Stimulated activated CD4-positive, alpha-beta T cell treated with anti-CD3 and anti-CD28 coated beads, TNF-alpha, amount 100 ng/mL, for 4 hours (primary cell): ENCODE data around the gene CNGA3.

ENCODE experiments used
- DNase-seq, 3 experiments: peaks; one replicate each; pipeline ENCODE4 v3.0.0-alpha.2; 2020; ENCODE audit warnings: low read depth in 3 of 3

CNGA3 gene

GRCh38 chr2:98377544-98377943, 31.3 kb downstream of the CNGA3 start:
- no peak for DNase-seq

- DNase-seq, result no peak
Observed at GRCh38 chr2:98378196-98378595, 31.9 kb downstream of the CNGA3 start.

- no peak for DNase-seq
Observed at GRCh38 chr2:98378901-98379300, 32.6 kb downstream of the CNGA3 start.

DNA sequence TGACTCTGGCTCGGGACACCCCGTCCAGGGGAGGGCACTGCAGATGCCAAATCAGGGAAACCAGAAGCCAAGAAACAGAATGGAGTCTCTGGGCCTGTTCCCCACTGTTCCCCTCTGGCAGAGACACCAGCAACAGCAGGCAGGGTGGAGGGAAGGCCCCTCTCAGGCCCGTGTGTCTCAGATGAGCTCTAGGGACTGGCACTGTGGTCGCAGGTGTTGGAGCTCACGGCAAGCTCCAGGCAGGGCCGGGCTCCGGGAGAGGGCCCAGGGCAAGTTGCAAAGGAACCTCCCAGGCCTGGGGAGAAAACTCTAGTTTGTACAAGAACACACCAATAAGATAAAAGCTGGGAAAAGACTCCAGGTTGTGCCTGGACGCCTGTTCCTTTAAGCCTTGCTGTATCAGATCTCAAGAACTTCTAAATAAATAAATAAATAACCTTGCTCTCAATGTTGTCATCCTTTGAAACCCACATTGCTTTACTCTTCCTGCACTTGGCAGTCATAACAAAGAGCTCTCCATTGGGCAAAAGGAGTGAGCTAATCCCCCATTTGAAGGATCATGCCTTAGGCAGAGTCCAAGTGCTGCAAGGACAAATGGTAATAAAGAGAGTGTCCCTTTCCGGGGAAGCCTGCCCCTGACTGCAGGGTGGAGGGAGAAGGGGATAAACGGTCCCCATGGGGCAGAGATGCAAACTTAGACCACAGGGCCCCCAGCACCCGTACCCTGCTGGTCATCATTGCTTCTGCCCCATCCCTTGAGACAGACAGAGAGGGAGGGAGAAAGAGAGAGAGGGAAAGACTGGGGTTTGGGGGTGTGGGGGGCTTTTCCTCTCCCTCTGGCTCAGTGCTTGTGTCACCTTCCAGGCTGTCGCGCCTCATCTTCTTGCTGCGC, 33.3 kb downstream of the CNGA3 start:
- DNase-seq, result no peak

DNA sequence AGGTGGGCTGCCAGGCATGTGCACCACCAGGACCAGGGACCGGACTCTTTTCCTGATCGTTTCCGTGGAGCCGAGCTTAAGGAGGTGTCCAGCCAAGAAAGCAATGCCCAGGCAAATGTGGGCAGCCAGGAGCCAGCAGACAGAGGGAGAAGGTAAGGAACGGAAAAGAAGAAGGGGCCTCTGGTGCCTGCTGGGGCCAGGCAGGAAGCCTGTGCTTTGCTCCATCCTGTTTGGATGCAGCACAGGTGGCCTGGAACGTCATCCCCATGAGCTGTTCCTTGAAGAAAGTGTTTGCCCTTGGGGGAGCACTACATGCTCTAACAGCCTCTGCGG, 33.9 kb downstream of the CNGA3 start:
- DNase-seq, result no peak

GRCh38 chr2:98381494-98381893, 35.2 kb downstream of the CNGA3 start:
- DNase-seq, result no peak

GRCh38 chr2:98382086-98382485, 35.8 kb downstream of the CNGA3 start:
- no peak for DNase-seq

DNA sequence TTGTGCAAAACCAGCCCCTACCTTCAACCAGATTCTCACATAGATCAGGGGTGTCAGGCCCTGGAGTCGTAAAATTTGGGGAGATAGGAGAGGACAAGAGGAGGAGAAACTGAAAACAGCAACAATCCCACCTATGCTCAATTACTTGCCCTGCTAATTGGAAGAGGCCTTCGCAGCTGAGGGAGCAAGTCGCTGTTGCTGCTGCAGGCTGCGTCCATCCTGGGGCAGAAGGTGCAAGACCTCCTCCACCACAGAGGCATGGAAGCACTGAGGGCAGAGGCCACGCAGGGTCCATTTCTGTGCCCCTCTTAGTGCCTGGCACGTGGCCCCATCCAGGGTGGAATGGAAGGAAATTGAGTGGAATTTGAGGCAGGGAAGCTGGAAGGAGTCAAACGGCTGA, 36.5 kb downstream of the CNGA3 start:
- DNase-seq, result no peak

DNA sequence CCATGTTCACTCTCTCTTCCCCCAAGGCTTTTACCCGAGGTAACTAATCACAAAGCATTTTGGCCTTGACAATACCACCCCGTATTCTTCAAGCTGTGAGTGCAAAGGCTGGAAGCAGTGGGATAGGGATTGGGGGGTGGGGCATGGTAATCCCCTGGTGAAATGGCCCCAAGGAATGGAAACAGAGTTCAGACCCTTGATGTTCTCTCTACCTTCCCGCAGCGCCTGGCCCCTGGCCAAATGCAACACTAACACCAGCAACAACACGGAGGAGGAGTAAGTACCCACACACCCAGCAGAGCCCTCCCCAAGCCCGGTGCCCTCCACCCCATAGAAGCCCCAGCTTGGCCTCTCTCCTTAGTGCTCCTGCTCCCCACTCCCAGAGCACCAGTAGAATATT, 36.9 kb downstream of the CNGA3 start:
- no peak for DNase-seq

GRCh38 chr2:98385050-98385699, 38.9 kb downstream of the CNGA3 start:
- peak; percentile 39 to 47 (median 40) for DNase-seq

DNA sequence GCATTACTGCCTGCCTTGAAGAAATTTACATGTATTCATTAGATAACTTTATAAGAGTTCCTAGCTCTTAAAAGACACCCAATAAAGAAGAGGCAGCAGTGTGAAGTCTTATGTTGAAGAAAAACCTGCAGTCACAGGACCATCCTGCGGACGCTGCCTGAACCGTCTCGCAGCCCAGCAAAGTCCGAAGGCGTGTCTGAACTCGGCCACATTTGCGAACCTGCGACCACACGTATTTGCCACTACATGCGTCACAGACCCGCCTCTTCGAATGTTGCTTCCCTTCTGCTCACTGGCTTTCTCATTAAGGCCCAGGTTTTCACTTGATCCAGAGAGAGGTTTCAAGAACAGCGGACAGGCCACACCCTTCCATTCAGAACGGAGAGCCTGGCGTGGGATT, 41.2 kb downstream of the CNGA3 start:
- no peak for DNase-seq

- no peak for DNase-seq
Observed at GRCh38 chr2:98388081-98388480, 41.8 kb downstream of the CNGA3 start.

DNA sequence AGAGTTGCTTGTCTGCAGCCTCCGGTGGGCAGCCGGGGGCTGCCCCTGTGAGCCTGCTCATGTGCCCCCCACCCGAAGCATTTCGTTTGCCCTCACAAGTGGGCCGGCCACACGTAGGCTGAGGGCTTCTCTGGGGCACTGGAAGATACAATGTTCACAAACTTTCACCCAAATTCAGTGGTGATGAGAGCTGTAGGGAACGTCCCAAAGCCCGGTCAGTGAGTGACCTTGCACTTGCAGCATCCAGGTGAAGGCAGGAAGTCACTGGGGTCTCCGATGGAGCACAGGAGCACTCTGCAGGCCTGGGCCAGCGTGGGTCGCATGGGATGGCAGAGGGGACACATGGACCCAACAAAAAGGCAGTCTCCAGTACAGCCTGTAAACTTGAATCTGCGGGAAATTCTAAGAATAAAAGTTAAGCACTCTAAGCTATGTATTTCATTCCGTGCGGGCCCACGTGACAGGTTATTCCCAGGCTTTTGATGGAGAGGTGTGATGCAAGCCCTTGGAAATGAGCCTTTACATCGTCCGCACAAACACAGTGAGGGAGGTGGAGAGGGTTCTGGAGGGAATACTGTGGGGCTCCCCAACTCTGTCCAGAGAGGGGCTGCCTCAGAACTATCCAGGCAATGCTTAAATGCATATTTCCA, 42.5 kb downstream of the CNGA3 start:
- no peak for DNase-seq

- no peak for DNase-seq
Observed at GRCh38 chr2:98389251-98389605, 43.0 kb downstream of the CNGA3 start.

GRCh38 chr2:98390571-98391476, 44.6 kb downstream of the CNGA3 start:
- no peak for DNase-seq

DNA sequence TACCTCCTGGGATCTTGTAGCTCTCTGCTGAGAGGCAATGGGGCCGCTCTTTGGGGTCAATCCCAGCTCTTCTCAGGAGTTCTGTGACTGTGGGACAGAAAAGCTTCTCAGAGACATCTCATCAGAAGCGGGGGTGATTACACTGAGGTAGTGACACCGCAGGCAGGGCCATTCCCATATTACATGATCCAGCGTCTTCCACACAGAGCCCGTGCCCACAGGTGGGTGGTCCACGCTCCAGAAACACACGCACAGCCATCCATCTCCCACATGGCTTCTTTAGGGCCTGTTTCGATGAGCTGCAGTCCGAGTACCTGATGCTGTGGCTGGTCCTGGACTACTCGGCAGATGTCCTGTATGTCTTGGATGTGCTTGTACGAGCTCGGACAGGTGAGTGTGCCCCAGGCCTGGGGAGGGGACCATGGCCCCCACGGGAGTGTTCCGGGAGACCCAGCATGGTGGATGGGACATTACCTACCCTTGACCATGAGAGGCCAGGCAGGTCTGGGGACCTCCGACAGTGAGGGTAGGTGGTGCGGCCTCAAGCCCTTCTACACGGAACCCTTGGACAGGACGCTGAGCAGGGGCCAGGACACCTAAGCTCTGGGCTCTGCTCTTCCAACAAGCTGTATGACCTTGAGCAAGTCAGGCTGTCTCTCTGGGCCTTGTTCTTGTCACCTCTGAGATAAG, 45.5 kb downstream of the CNGA3 start:
- DNase-seq, result no peak

- no peak for DNase-seq
Observed at GRCh38 chr2:98393354-98393753, 47.1 kb downstream of the CNGA3 start.

- no peak for DNase-seq
Observed at GRCh38 chr2:98394595-98395153, 48.4 kb downstream of the CNGA3 start.

DNA sequence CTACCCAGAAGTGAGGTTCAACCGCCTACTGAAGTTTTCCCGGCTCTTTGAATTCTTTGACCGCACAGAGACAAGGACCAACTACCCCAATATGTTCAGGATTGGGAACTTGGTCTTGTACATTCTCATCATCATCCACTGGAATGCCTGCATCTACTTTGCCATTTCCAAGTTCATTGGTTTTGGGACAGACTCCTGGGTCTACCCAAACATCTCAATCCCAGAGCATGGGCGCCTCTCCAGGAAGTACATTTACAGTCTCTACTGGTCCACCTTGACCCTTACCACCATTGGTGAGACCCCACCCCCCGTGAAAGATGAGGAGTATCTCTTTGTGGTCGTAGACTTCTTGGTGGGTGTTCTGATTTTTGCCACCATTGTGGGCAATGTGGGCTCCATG, 49.7 kb downstream of the CNGA3 start:
- DNase-seq, result no peak

DNA sequence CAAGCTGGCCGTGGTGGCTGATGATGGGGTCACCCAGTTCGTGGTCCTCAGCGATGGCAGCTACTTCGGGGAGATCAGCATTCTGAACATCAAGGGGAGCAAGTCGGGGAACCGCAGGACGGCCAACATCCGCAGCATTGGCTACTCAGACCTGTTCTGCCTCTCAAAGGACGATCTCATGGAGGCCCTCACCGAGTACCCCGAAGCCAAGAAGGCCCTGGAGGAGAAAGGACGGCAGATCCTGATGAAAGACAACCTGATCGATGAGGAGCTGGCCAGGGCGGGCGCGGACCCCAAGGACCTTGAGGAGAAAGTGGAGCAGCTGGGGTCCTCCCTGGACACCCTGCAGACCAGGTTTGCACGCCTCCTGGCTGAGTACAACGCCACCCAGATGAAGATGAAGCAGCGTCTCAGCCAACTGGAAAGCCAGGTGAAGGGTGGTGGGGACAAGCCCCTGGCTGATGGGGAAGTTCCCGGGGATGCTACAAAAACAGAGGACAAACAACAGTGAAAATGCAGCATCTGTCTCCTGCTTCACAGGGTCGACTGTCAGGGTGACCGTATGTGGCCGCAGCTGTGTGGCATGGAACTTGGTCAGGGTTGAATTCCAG, 50.6 kb downstream of the CNGA3 start:
- DNase-seq, result no peak

- no peak for DNase-seq
Observed at GRCh38 chr2:98399140-98399539, 52.9 kb downstream of the CNGA3 start.
